ENCODE data around the gene TBKBP1. TPM values are rescaled to one million over a fixed set of nuclear protein-coding genes. Genes with fewer than 3 reads are reported as not detected.
A peak's percentile ranks its signal among the peaks of the same experiment; 100 is the strongest.

The TBKBP1 gene
- total RNA-seq, 4 donors from 2014 or later = 3.0 to 23.1 (median 5.2) TPM

DNA sequence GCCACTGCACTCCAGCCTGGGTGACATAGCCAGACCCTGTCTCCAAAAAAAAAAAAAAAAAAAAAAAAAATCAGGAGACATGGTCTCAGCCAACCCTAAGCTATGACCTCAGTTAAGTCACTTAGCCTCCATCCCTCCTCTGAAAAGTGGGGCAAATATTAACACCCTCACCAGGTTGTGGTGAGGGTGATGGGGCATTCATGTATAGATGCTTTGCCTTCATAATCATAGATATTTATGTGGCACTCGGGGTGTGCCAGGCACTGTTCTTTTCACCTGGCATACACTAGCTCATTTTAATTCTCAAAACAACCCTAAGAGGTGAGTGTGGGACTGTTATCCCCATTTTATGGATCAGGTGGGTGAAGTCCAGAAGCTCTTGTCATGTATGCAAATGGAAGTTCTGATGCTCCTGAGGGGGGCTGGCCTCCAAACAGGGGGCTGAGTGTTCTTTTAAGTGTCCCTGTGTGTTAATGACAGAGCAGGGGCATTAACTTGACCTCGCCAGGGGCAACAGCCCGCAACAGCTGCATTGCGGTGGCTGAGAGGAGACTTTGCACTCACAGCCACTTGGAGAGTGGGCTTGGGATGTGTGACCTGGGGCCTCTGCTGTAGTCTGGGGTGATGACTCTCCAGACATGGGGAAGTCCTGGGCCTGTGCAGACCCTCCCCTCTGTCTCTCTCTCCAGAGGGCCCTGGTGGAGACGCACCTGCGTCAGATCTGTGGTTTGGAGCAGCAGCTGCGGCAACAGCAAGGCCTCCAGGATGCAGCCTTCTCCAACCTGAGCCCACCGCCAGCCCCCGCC is 4.1 kb downstream of the TBKBP1 start:
- Histone ChIP-seq H3K4me1 (peaks cover 0 to 20% (median 8%) of the 10 kb centered on the region in 4 donors), H3K36me3 (no peaks in the 10 kb centered on the region), H3K4me3 (no peak overlapping the region), H3K9me3 (no peaks in the 10 kb centered on the region), H3K27ac (no peak overlapping the region), H3K27me3 (no peaks in the 10 kb centered on the region)
- peak in 1 of 3 donors; percentile 40 for DNase-seq
- TF ChIP-seq, protein P1, sequence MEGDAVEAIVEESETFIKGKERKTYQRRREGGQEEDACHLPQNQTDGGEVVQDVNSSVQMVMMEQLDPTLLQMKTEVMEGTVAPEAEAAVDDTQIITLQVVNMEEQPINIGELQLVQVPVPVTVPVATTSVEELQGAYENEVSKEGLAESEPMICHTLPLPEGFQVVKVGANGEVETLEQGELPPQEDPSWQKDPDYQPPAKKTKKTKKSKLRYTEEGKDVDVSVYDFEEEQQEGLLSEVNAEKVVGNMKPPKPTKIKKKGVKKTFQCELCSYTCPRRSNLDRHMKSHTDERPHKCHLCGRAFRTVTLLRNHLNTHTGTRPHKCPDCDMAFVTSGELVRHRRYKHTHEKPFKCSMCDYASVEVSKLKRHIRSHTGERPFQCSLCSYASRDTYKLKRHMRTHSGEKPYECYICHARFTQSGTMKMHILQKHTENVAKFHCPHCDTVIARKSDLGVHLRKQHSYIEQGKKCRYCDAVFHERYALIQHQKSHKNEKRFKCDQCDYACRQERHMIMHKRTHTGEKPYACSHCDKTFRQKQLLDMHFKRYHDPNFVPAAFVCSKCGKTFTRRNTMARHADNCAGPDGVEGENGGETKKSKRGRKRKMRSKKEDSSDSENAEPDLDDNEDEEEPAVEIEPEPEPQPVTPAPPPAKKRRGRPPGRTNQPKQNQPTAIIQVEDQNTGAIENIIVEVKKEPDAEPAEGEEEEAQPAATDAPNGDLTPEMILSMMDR (IDR thresholded peaks at IDR 0.05) = no peak
- no peak for TF ChIP-seq POLR2A (IDR thresholded peaks at IDR 0.05)

DNA sequence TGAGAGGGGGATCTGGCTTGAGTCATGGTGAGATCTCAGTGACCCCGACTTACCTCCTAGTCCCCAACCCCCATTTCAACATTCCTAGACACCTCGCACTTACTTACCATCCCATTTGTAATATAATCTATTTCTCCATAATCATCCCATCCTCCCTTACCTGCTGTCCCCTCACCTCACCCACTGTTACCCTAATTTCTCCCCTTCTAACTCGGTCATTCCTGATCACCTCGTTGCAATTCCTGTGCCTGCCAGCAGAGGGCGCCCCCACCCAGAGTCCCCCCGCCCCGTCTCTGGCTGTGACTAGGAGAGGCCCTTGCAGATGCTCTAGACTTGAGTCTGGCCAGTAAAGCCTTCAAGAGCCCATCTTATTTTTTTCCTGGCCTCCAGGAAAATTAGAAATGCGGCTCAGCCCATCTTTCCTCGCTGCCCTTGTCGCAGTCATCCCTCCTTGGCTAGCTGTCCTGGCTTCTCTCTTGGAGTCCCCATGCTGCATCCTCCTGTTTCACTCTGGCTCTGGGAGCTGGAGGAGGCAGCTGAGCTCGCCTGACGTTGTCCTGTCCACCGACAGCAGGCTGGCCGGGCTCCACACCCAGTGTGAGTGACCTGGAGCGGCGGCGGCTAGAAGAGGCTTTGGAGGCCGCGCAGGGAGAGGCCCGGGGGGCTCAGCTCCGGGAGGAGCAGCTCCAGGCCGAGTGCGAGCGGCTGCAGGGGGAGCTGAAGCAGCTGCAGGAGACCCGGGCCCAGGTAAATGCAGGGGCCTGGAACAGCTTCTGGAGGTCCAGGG is 5.0 kb downstream of the TBKBP1 start:
- Histone ChIP-seq H3K36me3 (no peaks in the 10 kb centered on the region), H3K9me3 (no peaks in the 10 kb centered on the region), H3K4me1 (peaks cover 0 to 23% (median 10%) of the 10 kb centered on the region in 4 donors), H3K4me3 (no peak overlapping the region), H3K27ac (no peak overlapping the region), H3K27me3 (no peaks in the 10 kb centered on the region)
- TF ChIP-seq, protein P1 (IDR thresholded peaks at IDR 0.05) = peak; percentile 64 to 97 (median 70)
- TF ChIP-seq POLR2A (IDR thresholded peaks at IDR 0.05) = no peak
- peak; percentile 71 to 88 (median 77) for DNase-seq

DNA sequence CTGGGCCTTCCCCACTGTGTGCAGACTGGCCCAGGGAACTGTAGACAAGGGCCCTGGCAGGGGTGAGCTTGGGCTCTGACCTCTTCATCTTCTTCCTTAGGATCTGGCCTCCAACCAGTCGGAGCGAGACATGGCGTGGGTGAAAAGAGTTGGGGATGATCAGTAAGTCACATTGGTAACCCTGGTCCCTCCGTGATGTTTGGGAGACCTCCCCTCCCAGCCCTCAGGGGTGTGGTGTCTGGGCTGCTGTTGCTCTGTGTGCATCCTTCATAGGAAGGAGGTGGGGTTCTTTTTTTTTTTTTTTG is 5.5 kb downstream of the TBKBP1 start:
- H3K4me1 ChIP-seq = peaks cover 0 to 24% (median 10%) of the 10 kb centered on the region in 4 donors
- H3K36me3 ChIP-seq = no peaks in the 10 kb centered on the region
- no peaks in the 10 kb centered on the region for H3K27me3 ChIP-seq
- no peak for DNase-seq
- no peak overlapping the region for H3K27ac ChIP-seq
- TF ChIP-seq POLR2A (IDR thresholded peaks at IDR 0.05) = no peak
- TF ChIP-seq, protein P1 (IDR thresholded peaks at IDR 0.05) = no peak
- H3K9me3 ChIP-seq = no peaks in the 10 kb centered on the region
- H3K4me3 ChIP-seq = no peak overlapping the region

DNA sequence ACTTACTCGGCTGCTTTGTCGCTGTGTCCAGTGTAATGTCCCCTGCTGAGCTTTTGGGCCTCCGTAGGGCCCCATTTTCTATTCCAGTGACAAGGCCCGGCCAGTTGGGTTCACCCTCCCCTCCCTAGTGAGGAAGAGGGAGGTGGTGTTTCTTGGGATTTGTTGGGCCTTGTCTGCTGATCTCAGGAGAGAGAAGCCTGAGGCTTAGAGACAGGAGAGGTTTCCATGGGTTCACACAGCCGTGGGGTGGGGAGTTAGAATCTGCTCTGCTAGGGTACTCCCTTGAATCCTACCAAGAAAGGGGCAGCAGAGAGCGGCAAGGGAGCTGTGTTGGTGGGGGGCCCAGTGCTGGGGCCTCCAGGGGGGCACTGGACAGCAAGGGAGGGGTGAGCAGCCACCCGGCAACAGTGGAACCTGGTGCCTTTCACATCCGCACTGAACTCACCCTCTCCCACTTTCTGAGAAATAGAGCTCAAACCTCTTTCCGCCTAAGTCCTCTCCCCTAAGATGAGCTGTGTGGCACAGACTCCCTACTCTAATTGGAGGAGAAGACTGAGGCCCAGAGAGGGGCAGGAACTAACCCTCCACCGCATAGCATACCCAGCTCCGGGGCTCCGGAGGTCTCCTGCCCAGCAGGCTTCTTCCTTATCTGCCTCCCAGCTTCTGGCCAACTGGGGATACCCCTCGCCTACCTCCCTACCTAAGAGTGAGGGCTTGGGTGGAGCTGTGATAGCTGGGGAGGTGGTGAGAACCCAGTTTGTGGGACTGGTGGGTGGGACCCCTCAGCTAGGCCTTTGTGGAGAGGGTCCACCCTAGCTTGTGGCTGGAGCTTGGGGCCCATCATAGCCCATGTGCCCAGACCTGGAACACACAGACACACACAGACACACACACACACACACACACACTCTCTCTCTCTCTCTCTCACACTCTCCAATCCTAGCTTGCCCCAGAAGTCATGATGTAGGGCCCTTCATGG is 6.8 kb downstream of the TBKBP1 start:
- peak in 1 of 3 donors; percentile 41 for DNase-seq

More for the DNA sequence above, 6.8 kb downstream of the TBKBP1 start:
- no peaks in the 10 kb centered on the region for H3K36me3 ChIP-seq
- H3K4me3 ChIP-seq = no peak overlapping the region
- peaks cover 0 to 17% (median 12%) of the 10 kb centered on the region in 4 donors for H3K4me1 ChIP-seq
- peak overlapping the region in 2 of 4 donors; percentile 7 to 22 for H3K27ac ChIP-seq
- no peak for TF ChIP-seq POLR2A (IDR thresholded peaks at IDR 0.05)
- TF ChIP-seq, protein P1 (IDR thresholded peaks at IDR 0.05) = no peak
- no peaks in the 10 kb centered on the region for H3K27me3 ChIP-seq
- no peaks in the 10 kb centered on the region for H3K9me3 ChIP-seq

Data from Peyer's patch (tissue), 4 donors.